Measurements from ENCODE around the gene CTBP2. TPM values are rescaled to one million over a fixed set of nuclear protein-coding genes. Genes with fewer than 3 reads are reported as not detected.
A peak's percentile ranks its signal among the peaks of the same experiment; 100 is the strongest.
"Not testable (repeated sequence)": the region's sequence is repeated elsewhere in the genome, so short reads cannot be mapped to it uniquely, and the experiment has no call there.

CTBP2 gene
- total and polyA plus RNA-seq, 4 donors, result 32.4 to 85.7 (median 68.7) TPM

DNA sequence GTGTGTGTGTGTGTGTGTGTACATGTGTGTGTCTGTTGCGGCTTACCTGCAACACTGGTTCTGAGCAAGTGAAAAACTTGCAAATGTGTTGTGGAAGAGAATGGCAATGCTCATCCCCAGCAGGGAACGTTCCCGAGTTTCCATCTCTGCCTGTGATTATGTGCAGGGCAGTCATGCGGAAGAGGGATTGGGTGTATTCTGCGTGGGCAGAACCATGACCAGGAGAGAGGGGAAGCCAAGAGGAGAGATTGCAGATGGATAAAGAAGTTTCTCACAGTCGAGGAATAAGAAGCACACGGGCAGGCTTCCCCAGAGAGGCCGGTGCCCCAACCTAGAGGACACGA, 99.9 kb downstream of the CTBP2 start:
- peak overlapping the region; percentile 78 to 95 for H3K27ac ChIP-seq (ENCODE audit: low read depth in 1 of 2, low read length in 2 of 2)
- no peaks in the 10 kb centered on the region for H3K9me3 ChIP-seq (ENCODE audit: control insufficient read depth, low read length)
- intact Hi-C loops (cut with DNase I), result loop anchor here (2.0 to 5.0 kb wide), 5 partner anchors 22 to 143 kb away; no protein-coding TSS in a partner anchor
- peaks cover 5 to 6% of the 10 kb centered on the region in 2 donors for H3K4me1 ChIP-seq (ENCODE audit: control insufficient read depth in 1 of 2, insufficient read depth in 2 of 2, low read length in 2 of 2)
- no peaks in the 10 kb centered on the region for H3K36me3 ChIP-seq (ENCODE audit: control insufficient read depth in 1 of 2, insufficient read depth in 2 of 2, low read length in 1 of 2)
- no peaks in the 10 kb centered on the region for H3K27me3 ChIP-seq (ENCODE audit: control insufficient read depth in 1 of 2, insufficient read depth in 2 of 2, low read length in 1 of 2)
- no peak overlapping the region for H3K4me3 ChIP-seq (ENCODE audit: low read length in 2 of 2)
- 2 to 6% methylated on average over 9 of the region's 9 CpGs for WGBS, 2 donors
- ATAC-seq (ENCODE audit: low FRiP score) (peak; percentile 13), DNase-seq (no peak)

DNA sequence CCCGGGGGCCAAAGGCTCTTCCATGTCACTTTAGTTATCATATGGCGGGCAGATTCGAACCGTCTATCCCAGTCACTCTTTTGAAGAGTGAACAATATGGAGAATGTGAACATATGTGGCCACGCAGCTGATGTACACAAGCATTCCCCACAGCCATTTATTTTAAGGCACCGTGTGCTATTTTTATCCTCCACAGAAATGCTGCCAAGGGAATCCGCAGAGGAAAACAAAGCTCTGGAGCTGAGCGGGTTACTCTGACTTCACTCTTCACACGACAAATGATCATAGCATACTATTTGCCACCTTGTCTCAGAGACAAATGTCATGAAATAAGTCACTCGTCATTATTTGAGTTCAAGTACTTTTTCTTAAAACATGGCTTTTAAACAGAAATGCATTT, 100.3 kb downstream of the CTBP2 start:
- intact Hi-C loops (cut with DNase I), result loop anchor here (2.0 to 5.0 kb wide), 5 partner anchors 23 to 143 kb away; no protein-coding TSS in a partner anchor
- H3K4me1 ChIP-seq (ENCODE audit: control insufficient read depth in 1 of 2, insufficient read depth in 2 of 2, low read length in 2 of 2), result peaks cover 2 to 6% of the 10 kb centered on the region in 2 donors

DNA sequence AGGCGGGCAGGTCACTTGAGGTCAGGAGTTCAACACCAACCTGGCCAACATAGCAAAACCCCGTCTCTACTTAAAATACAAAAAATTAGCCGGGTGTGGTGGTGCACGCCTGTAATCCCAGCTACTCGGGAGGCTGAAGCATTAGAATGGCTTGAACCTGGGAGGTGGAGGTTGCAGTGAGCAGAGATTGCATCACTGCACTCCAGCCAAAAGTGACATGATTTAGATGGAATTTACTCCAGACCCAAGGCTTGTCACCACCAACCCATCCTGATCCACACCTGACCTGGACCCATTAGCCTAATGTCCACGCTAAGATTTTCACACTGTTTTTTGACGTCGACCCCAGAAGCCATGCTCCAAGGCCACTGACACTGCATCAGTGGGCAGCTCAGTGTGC, 101.0 kb downstream of the CTBP2 start:
- 89% methylated on average over 8 of the region's 8 CpGs for WGBS, 2 donors
- intact Hi-C loops (cut with DNase I), result loop anchor here in 1 of 2 donors (5.0 kb wide), 1 partner anchor 62 kb away; no protein-coding TSS in a partner anchor
- not testable (repeated sequence) for H3K9me3 ChIP-seq (ENCODE audit: control insufficient read depth, low read length); H3K36me3 ChIP-seq (ENCODE audit: control insufficient read depth in 1 of 2, insufficient read depth in 2 of 2, low read length in 1 of 2); H3K4me3 ChIP-seq (ENCODE audit: low read length in 2 of 2); H3K4me1 ChIP-seq (ENCODE audit: control insufficient read depth in 1 of 2, insufficient read depth in 2 of 2, low read length in 2 of 2); H3K27me3 ChIP-seq (ENCODE audit: control insufficient read depth in 1 of 2, insufficient read depth in 2 of 2, low read length in 1 of 2); ATAC-seq (ENCODE audit: low FRiP score)
- peak overlapping the region; percentile 92 to 99 for H3K27ac ChIP-seq (ENCODE audit: low read depth in 1 of 2, low read length in 2 of 2)
- DNase-seq, result peak in 1 of 2 donors; percentile 28

More for the DNA sequence above, 100.3 kb downstream of the CTBP2 start:
- H3K9me3 ChIP-seq (ENCODE audit: control insufficient read depth, low read length), result no peaks in the 10 kb centered on the region
- no peak overlapping the region for H3K4me3 ChIP-seq (ENCODE audit: low read length in 2 of 2)
- 9 to 14% methylated on average over 10 of the region's 10 CpGs for WGBS, 2 donors
- H3K36me3 ChIP-seq (ENCODE audit: control insufficient read depth in 1 of 2, insufficient read depth in 2 of 2, low read length in 1 of 2), result no peaks in the 10 kb centered on the region
- H3K27ac ChIP-seq (ENCODE audit: low read depth in 1 of 2, low read length in 2 of 2), result peak overlapping the region; percentile 95 to 99
- no peaks in the 10 kb centered on the region for H3K27me3 ChIP-seq (ENCODE audit: control insufficient read depth in 1 of 2, insufficient read depth in 2 of 2, low read length in 1 of 2)
- no peak for DNase-seq
- ATAC-seq (ENCODE audit: low FRiP score), result no peak

DNA sequence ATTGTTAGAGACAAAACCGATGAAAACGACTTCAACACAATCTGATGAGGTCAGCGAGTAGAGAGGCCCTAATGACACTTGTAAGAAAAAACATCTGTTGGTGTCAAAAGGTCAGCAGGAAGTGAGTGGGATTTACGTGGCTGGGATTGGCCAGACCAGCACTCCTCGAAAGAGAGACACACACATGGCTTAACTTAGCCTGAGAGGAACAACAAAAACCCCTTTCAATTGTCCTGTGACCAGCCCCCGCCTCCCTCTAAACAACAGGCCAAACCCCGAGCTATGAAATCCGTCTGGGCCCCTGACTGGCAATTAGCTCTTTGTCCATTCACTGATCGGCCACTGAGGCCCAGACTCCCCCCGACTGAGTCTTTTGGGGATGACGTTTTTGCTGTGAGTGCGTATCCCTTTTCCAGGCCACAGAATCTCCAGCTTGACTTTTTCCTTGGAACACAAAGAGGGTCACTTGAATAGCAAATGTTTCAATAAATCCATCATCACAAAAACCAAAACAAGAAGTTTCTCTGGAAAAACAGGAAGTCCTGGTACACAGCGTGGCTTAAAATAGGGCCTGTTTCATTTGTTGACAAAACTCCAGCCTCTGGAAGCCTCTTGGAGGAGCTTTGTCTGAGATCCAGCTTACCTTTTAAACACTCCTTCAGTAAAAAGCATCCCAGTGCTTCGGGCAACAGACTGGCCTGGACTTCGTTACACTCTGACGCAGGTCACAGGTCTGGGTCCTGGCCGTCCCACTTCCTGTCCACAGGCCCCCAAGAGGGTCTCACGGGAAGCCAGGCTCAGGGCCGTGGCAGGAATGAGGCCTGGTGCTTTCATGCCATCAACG, 103.0 kb downstream of the CTBP2 start:
- Histone ChIP-seq H3K27ac (ENCODE audit: low read depth in 1 of 2, low read length in 2 of 2) (peak overlapping the region; percentile 94 to 97), H3K4me1 (ENCODE audit: control insufficient read depth in 1 of 2, insufficient read depth in 2 of 2, low read length in 2 of 2) (peaks cover 0 to 6% of the 10 kb centered on the region in 2 donors), H3K36me3 (ENCODE audit: control insufficient read depth in 1 of 2, insufficient read depth in 2 of 2, low read length in 1 of 2) (no peaks in the 10 kb centered on the region), H3K4me3 (ENCODE audit: low read length in 2 of 2) (no peak overlapping the region), H3K27me3 (ENCODE audit: control insufficient read depth in 1 of 2, insufficient read depth in 2 of 2, low read length in 1 of 2) (no peaks in the 10 kb centered on the region), H3K9me3 (ENCODE audit: control insufficient read depth, low read length) (no peaks in the 10 kb centered on the region)
- ATAC-seq (ENCODE audit: low FRiP score) (peak; percentile 75), DNase-seq (peak; percentile 81)
- intact Hi-C loops (cut with DNase I), result loop anchor here in 1 of 2 donors (5.0 kb wide), 1 partner anchor 60 kb away; no protein-coding TSS in a partner anchor
- WGBS, 2 donors, result 4 to 5% methylated on average over 20 of the region's 20 CpGs

DNA sequence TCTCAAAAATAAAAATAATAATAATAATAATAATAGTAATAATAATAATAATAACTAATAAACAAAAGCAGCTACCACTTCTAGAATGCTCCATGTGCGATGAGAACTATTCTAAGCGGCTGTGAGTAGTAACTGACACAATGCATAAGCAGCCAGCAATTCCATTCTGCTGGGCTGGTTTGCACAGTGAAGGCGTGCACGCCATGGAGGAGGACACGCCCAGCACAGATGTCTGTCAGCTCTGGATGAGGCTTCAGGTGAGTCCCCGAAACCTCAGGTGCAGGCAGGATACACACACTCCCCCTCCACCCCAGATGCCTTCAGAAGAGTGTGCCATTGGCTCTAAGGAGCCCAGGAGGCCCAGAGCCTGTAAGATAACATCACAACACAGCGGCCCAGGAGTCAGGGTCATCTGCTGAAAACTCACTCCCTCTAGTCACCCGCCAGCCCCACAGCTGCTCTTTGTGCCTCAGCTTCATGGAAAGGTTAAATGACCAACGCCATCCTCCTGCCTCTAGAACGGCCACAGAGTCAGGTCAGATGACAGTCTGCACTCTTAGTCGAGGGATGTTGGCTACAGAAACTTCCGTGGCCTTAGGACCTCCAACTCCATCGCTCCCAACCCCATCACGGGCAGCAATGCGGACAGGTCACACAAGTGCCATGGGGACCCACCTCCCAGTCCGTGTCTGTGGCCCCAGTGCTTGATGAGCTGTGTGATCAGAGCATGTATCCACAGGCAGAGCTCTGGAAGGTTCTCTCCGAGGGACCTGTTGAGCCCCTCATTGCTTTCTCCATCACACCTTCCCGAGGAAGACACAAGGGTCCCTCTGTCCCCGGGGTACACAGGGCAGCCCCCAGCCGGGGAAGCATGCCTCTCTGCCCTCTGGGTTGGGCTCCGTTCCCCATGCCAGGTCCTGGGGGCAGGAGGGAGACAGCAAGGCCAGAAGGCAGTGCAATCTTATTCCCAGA, 103.9 kb downstream of the CTBP2 start:
- Histone ChIP-seq H3K4me3 (ENCODE audit: low read length in 2 of 2) (no peak overlapping the region), H3K27ac (ENCODE audit: low read depth in 1 of 2, low read length in 2 of 2) (peak overlapping the region; percentile 89 to 97), H3K27me3 (ENCODE audit: control insufficient read depth in 1 of 2, insufficient read depth in 2 of 2, low read length in 1 of 2) (no peaks in the 10 kb centered on the region), H3K9me3 (ENCODE audit: control insufficient read depth, low read length) (no peaks in the 10 kb centered on the region), H3K36me3 (ENCODE audit: control insufficient read depth in 1 of 2, insufficient read depth in 2 of 2, low read length in 1 of 2) (no peaks in the 10 kb centered on the region), H3K4me1 (ENCODE audit: control insufficient read depth in 1 of 2, insufficient read depth in 2 of 2, low read length in 2 of 2) (peaks cover 0 to 4% of the 10 kb centered on the region in 2 donors)
- 66 to 68% methylated on average over 21 of the region's 21 CpGs for WGBS, 2 donors
- DNase-seq (peak in 1 of 2 donors; percentile 68), ATAC-seq (ENCODE audit: low FRiP score) (no peak)
- intact Hi-C loops (cut with DNase I), result loop anchor here in 1 of 2 donors (5.0 kb wide), 1 partner anchor 59 kb away; no protein-coding TSS in a partner anchor

DNA sequence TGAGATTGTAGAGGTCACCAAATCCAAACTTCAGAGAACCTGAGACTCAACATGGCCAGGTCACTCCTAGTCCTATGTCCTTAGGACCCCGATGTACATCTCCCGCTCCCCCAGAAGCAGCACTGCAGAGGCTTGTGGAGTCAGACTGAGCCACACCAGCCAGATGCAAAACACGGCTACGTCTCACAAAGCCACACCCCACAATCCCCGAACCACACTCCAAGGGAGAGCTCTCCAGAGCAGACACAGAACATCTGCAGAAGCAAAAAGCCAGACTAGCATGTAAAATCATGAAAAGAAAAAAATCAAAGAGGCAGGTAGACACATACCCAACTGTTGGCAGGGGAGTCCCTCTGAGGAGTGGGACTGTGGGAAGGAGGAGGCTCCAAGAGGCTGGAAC, 104.9 kb downstream of the CTBP2 start:
- Histone ChIP-seq H3K4me3 (ENCODE audit: low read length in 2 of 2) (no peak overlapping the region), H3K4me1 (ENCODE audit: control insufficient read depth in 1 of 2, insufficient read depth in 2 of 2, low read length in 2 of 2) (peaks cover 0 to 3% of the 10 kb centered on the region in 2 donors), H3K27me3 (ENCODE audit: control insufficient read depth in 1 of 2, insufficient read depth in 2 of 2, low read length in 1 of 2) (no peaks in the 10 kb centered on the region), H3K27ac (ENCODE audit: low read depth in 1 of 2, low read length in 2 of 2) (peak overlapping the region; percentile 38 to 48), H3K9me3 (ENCODE audit: control insufficient read depth, low read length) (no peaks in the 10 kb centered on the region), H3K36me3 (ENCODE audit: control insufficient read depth in 1 of 2, insufficient read depth in 2 of 2, low read length in 1 of 2) (no peaks in the 10 kb centered on the region)
- WGBS, 2 donors, result 27 to 29% methylated on average over 5 of the region's 5 CpGs
- DNase-seq, result peak in 1 of 2 donors; percentile 61
- ATAC-seq (ENCODE audit: low FRiP score), result no peak
- intact Hi-C loops (cut with DNase I), result loop anchor here in 1 of 2 donors (5.0 kb wide), 1 partner anchor 58 kb away; no protein-coding TSS in a partner anchor

DNA sequence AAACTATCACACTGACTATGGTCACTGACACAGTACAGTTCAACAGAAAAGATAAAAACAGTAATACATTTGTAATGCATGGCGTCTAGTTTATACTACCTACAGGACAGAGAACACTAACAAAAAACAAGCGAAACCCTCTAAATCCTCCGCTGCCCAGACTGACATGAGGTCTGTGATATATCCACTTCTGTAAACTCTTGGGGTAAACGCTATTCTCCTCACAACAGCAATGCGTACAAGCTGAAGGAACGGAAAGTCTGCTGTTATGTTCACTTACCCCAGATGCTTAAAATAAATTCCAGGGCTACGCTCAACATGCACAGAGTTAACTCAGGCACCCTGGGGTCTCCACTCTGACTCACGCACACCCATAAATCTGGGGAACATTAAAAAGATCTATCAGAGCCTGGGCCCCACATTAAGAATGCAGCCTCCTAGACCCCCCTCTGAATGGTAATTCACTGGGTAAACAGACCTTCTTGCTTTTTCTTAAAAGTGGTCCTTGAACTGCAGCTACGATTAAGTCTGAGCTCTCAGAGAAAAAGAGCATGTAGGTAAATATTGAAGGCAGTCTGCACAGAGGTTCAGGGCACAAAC, 105.6 kb downstream of the CTBP2 start:
- intact Hi-C loops (cut with DNase I), result loop anchor here in 1 of 2 donors (5.0 kb wide), 1 partner anchor 57 kb away; no protein-coding TSS in a partner anchor
- ATAC-seq (ENCODE audit: low FRiP score) (no peak), DNase-seq (peak in 1 of 2 donors; percentile 3)
- no peak overlapping the region for H3K4me3 ChIP-seq (ENCODE audit: low read length in 2 of 2)
- H3K9me3 ChIP-seq (ENCODE audit: control insufficient read depth, low read length), result no peaks in the 10 kb centered on the region
- no peaks in the 10 kb centered on the region for H3K27me3 ChIP-seq (ENCODE audit: control insufficient read depth in 1 of 2, insufficient read depth in 2 of 2, low read length in 1 of 2)
- H3K36me3 ChIP-seq (ENCODE audit: control insufficient read depth in 1 of 2, insufficient read depth in 2 of 2, low read length in 1 of 2), result no peaks in the 10 kb centered on the region
- WGBS, 2 donors, result 44 to 51% methylated on average over 9 of the region's 9 CpGs
- peaks cover 0 to 3% of the 10 kb centered on the region in 2 donors for H3K4me1 ChIP-seq (ENCODE audit: control insufficient read depth in 1 of 2, insufficient read depth in 2 of 2, low read length in 2 of 2)
- peak overlapping the region; percentile 48 to 76 for H3K27ac ChIP-seq (ENCODE audit: low read depth in 1 of 2, low read length in 2 of 2)

DNA sequence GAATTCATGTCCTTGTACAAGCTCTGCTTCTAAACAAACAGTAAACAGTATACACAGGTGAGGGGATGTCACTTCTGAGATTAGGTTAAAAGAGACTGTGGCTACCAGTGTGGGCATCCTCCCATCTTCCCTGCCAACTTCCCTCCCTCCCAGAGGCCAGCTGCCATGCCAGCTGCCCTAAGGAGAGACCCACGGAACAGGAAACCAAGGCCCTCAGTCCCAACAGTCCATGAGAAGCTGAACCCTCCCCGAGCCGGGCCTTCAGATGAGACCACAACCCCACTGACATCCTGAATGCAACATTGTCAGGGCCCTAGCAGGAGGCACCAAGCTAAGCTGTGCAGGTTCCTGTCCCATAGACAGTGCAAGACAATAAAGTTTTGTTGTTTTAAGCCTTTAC, 106.1 kb downstream of the CTBP2 start:
- Histone ChIP-seq H3K4me1 (ENCODE audit: control insufficient read depth in 1 of 2, insufficient read depth in 2 of 2, low read length in 2 of 2) (peaks cover 0 to 3% of the 10 kb centered on the region in 2 donors), H3K9me3 (ENCODE audit: control insufficient read depth, low read length) (no peaks in the 10 kb centered on the region), H3K27me3 (ENCODE audit: control insufficient read depth in 1 of 2, insufficient read depth in 2 of 2, low read length in 1 of 2) (no peaks in the 10 kb centered on the region), H3K27ac (ENCODE audit: low read depth in 1 of 2, low read length in 2 of 2) (peak overlapping the region; percentile 71 to 76), H3K36me3 (ENCODE audit: control insufficient read depth in 1 of 2, insufficient read depth in 2 of 2, low read length in 1 of 2) (no peaks in the 10 kb centered on the region), H3K4me3 (ENCODE audit: low read length in 2 of 2) (no peak overlapping the region)
- intact Hi-C loops (cut with DNase I), result no loop called here
- 71 to 79% methylated on average over 3 of the region's 3 CpGs for WGBS, 2 donors
- DNase-seq, result peak in 1 of 2 donors; percentile 31
- no peak for ATAC-seq (ENCODE audit: low FRiP score)

Data from aorta (tissue), 5 donors.